B cell (primary cell): ENCODE measurements around the gene NNT. TPM values are rescaled to one million over a fixed set of nuclear protein-coding genes. Genes with fewer than 3 reads are reported as not detected.

Source experiments
- ATAC-seq: fragments of 200-7000 bp; cut with Tn5 transposase; one replicate; pipeline ENCODE4 v1.10.0; 2021; ENCODE audit warnings: low read depth, mild to moderate bottlenecking, moderate number of reproducible peaks, moderate library complexity
- CTCF ChIA-PET: fragments of 350-600 bp; sonication (Branson Sonifier 250); formaldehyde crosslinking; loops from one replicate; lab custom pipeline; 2021; ENCODE audit warnings: antibody characterized with exemption, inconsistent platforms; lab: Charles Lee
- POLR2A ChIA-PET: fragments of 350-600 bp; sonication (Branson Sonifier 250); formaldehyde crosslinking; loops from one replicate; lab custom pipeline; 2021; ENCODE audit warnings: antibody characterized with exemption; lab: Charles Lee
- DNase-seq: peaks from one replicate; pipeline ENCODE4 v3.0.0; 2013
- H2AFZ ChIP-seq: 2 replicates; pipeline ENCODE4 v1.6.1; 2012; ENCODE audit warnings: mild to moderate bottlenecking, low read depth, low read length; ENCODE audit not compliant: insufficient read depth, poor library complexity, severe bottlenecking
- H3K27ac ChIP-seq, 2 donors: 1 replicate in 1 of 2; 2 replicates in 1 of 2; pipeline ENCODE4 v1.5.1; 2012 to 2013; ENCODE audit warnings: low read length in 2 of 2, mild to moderate bottlenecking in 2 of 2, moderate library complexity in 1 of 2
- H3K27me3 ChIP-seq, 4 experiments: fragments of 200-600 bp in 1 of 4; sonication (generic) in 1 of 4; replicated peaks in 1 of 4; 1 replicate in 2 of 4; 2 replicates in 2 of 4; pipeline versions ENCODE4 v1.6.1 to v1.7.0; 2013 to 2016; ENCODE audit warnings: low read length in 3 of 4, mild to moderate bottlenecking in 2 of 4, mixed read lengths in 1 of 4, moderate library complexity in 1 of 4; ENCODE audit not compliant: insufficient read depth in 4 of 4, control insufficient read depth in 3 of 4; ENCODE audit errors: control extremely low read depth in 1 of 4
- H3K36me3 ChIP-seq, 2 experiments: replicated peaks in 1 of 2; 1 replicate in 1 of 2; 2 replicates in 1 of 2; pipeline versions ENCODE4 v1.6.1 to v1.7.1; 2013; ENCODE audit warnings: low read length in 1 of 2; ENCODE audit not compliant: insufficient read depth in 2 of 2, control insufficient read depth in 1 of 2; ENCODE audit errors: control extremely low read depth in 1 of 2, extremely low read depth in 1 of 2
- H3K4me1 ChIP-seq, 2 donors: fragments of 200-600 bp in 1 of 2; sonication (generic) in 1 of 2; 1 replicate in 1 of 2; 2 replicates in 1 of 2; pipeline versions ENCODE4 v1.5.1 to v1.6.1; 2013 to 2017; ENCODE audit warnings: low read length in 2 of 2; ENCODE audit not compliant: control insufficient read depth in 2 of 2, insufficient read depth in 2 of 2
- H3K4me2 ChIP-seq: replicated peaks from 2 replicates; pipeline ENCODE3; 2012; ENCODE audit warnings: mild to moderate bottlenecking, low read depth, low read length; ENCODE audit not compliant: poor library complexity, severe bottlenecking
- H3K4me3 ChIP-seq, 5 experiments: fragments of 200-600 bp in 1 of 5; sonication (generic) in 1 of 5; 1 replicate in 3 of 5; 2 replicates in 2 of 5; pipeline versions ENCODE4 v1.5.1 to v1.7.0; 2011 to 2016; ENCODE audit warnings: low read length in 4 of 5, mild to moderate bottlenecking in 4 of 5, low read depth in 2 of 5, control low read depth in 1 of 5, moderate library complexity in 1 of 5; ENCODE audit not compliant: insufficient read depth in 1 of 5; ENCODE audit errors: control extremely low read depth in 1 of 5, extremely low read depth in 1 of 5
- H3K79me2 ChIP-seq: fragments of 200-600 bp; sonication (generic); one replicate; pipeline ENCODE4 v1.6.0; 2016; ENCODE audit warnings: low read length; ENCODE audit not compliant: control insufficient read depth, insufficient read depth
- H3K9ac ChIP-seq: fragments of 200-600 bp; sonication (generic); 2 replicates; pipeline ENCODE4 v1.6.1; 2017; ENCODE audit warnings: mild to moderate bottlenecking, low read length, moderate library complexity
- H3K9me3 ChIP-seq, 3 donors: one replicate each; pipeline versions ENCODE4 v1.6.1 to v1.7.1; 2013; ENCODE audit warnings: low read length in 2 of 3; ENCODE audit not compliant: control insufficient read depth in 2 of 3, insufficient read depth in 1 of 3; ENCODE audit errors: control extremely low read depth in 1 of 3
- H4K20me1 ChIP-seq: 2 replicates; pipeline ENCODE4 v1.6.0; 2012; ENCODE audit warnings: mild to moderate bottlenecking, low read length; ENCODE audit not compliant: insufficient read depth, control insufficient read depth, poor library complexity, severe bottlenecking
- H3K27ac Mint-ChIP-seq: one replicate; pipeline ENCODE4 v1.8.0; 2021; ENCODE audit warnings: mixed read lengths
- H3K27me3 Mint-ChIP-seq: one replicate; pipeline ENCODE4 v1.8.0; 2021; ENCODE audit warnings: mixed read lengths
- H3K4me1 Mint-ChIP-seq: one replicate; pipeline ENCODE4 v1.8.0; 2021; ENCODE audit warnings: mixed read lengths
- H3K4me3 Mint-ChIP-seq: one replicate; pipeline ENCODE4 v1.8.0; 2021; ENCODE audit warnings: mixed read lengths
- H3K9me3 Mint-ChIP-seq: one replicate; pipeline ENCODE4 v1.8.0; 2022; ENCODE audit warnings: mixed read lengths; ENCODE audit not compliant: insufficient read depth
- CTCF ChIP-seq: fragments of 200-600 bp; IDR thresholded peaks from one replicate; pipeline ENCODE4 v1.8.0; 2022; ENCODE audit warnings: antibody characterized with exemption, mild to moderate bottlenecking
- EZH2 ChIP-seq: IDR thresholded peaks from 2 replicates; pipeline ENCODE4 v1.6.1; 2012; ENCODE audit warnings: borderline replicate concordance, low read depth, mild to moderate bottlenecking, moderate library complexity, low read length; ENCODE audit not compliant: insufficient read depth, poor library complexity, severe bottlenecking
- WGBS: methylation state at CpG from one replicate; pipeline ENCODE4 v1.1.5; 2013; ENCODE audit warnings: missing lambda C conversion rate; ENCODE audit not compliant: insufficient coverage; 5-methylcytosine and 5-hydroxymethylcytosine counted together
- intact Hi-C: fragments of 100-400 bp; cut with micrococcal nuclease; formaldehyde crosslinking; loops from one replicate; pipeline ENCODE4 v1.10.0; 2022
- polyA plus RNA-seq: library from polyadenylated mRNA; depleted of rRNA; stranded (reverse); fragments of >200 nt; gene quantifications from 2 replicates; pipeline ENCODE4 v1.2.3, GENCODE V29; 2012
- total RNA-seq, 2 donors: library from RNA; stranded (reverse); fragments of 120-200 nt in 1 of 2; gene quantifications; 1 replicate in 1 of 2; 2 replicates in 1 of 2; pipeline versions ENCODE4 v1.2.3 to v1.2.4, GENCODE V29; 2013 to 2022

The NNT gene
- total and polyA plus RNA-seq, 2 donors (not counting 1 experiment from before 2014, with no cell fraction given), result 17.8 to 61.1 TPM

- no peak overlapping the region for H2AFZ ChIP-seq
- ATAC-seq (no peak), DNase-seq (no peak)
- no peak overlapping the region for H3K4me3 ChIP-seq
- no peak overlapping the region for H3K27ac ChIP-seq
- H3K27me3 ChIP-seq, result no peaks in the 10 kb centered on the region
- H3K9me3 ChIP-seq, result no peaks in the 10 kb centered on the region
- H3K27ac Mint-ChIP-seq, result no peak overlapping the region
- H3K9me3 Mint-ChIP-seq, result no peaks in the 10 kb centered on the region
- no peaks in the 10 kb centered on the region for H3K79me2 ChIP-seq
- no peak overlapping the region for H3K4me2 ChIP-seq
- peaks cover 7% of the 10 kb centered on the region for H3K4me1 Mint-ChIP-seq
- ChIA-PET CTCF (interaction anchor here (0.7 kb wide), 1 partner anchor 11 kb away, joined by 3 read pairs; no protein-coding TSS in a partner anchor), POLR2A (no interaction called here)
- TF ChIP-seq EZH2 (no peak), CTCF (no peak)
- WGBS, result no CpG with 5 or more reads among the region's 1 CpG
- peaks cover 11 to 12% of the 10 kb centered on the region in 2 experiments for H3K36me3 ChIP-seq
- intact Hi-C loops, result loop anchor here (10.0 kb wide), 1 partner anchor 1135 kb away; no protein-coding TSS in a partner anchor
- H3K4me3 Mint-ChIP-seq, result no peak overlapping the region
- H4K20me1 ChIP-seq, result peaks cover 7% of the 10 kb centered on the region
- H3K4me1 ChIP-seq, result no peaks in the 10 kb centered on the region
- no peaks in the 10 kb centered on the region for H3K27me3 Mint-ChIP-seq
- no peak overlapping the region for H3K9ac ChIP-seq
Observed at GRCh38 chr5:43639566-43639965, 36.6 kb downstream of the NNT start.

- ATAC-seq (no peak), DNase-seq (no peak)
- ChIA-PET CTCF (interaction anchor here (3.3 kb wide), 1 partner anchor 11 kb away, joined by 13 read pairs; no protein-coding TSS in a partner anchor), POLR2A (no interaction called here)
- intact Hi-C loops, result no loop called here
- Histone ChIP-seq H3K4me3 (no peak overlapping the region), H3K36me3 (peaks cover 14 to 16% of the 10 kb centered on the region in 2 experiments), H3K27ac (no peak overlapping the region), H3K4me2 (no peak overlapping the region), H3K9ac (no peak overlapping the region), H3K27me3 (no peaks in the 10 kb centered on the region), H3K79me2 (no peaks in the 10 kb centered on the region), H3K4me1 (no peaks in the 10 kb centered on the region), H3K9me3 (no peaks in the 10 kb centered on the region), H2AFZ (no peak overlapping the region), H4K20me1 (no peaks in the 10 kb centered on the region)
- no peak overlapping the region for H3K4me3 Mint-ChIP-seq
- H3K9me3 Mint-ChIP-seq, result no peaks in the 10 kb centered on the region
- no peak overlapping the region for H3K27ac Mint-ChIP-seq
- TF ChIP-seq CTCF (no peak), EZH2 (no peak)
- no peaks in the 10 kb centered on the region for H3K27me3 Mint-ChIP-seq
- WGBS, result 100% methylated on average over 2 of the region's 2 CpGs
- peaks cover 7% of the 10 kb centered on the region for H3K4me1 Mint-ChIP-seq
Observed at GRCh38 chr5:43642428-43642827, 39.4 kb downstream of the NNT start.
